Measurements from ENCODE around the gene ADAMTS20.
"Not testable (repeated sequence)": the region's sequence is repeated elsewhere in the genome, so short reads cannot be mapped to it uniquely, and the experiment has no call there.

The ADAMTS20 gene

GRCh38 chr12:43551971-43552559 is at the start of gene ADAMTS20:
Gene ADAMTS20, minus strand, starts transcription at chr12:43552203. Its CDS starts 282 bp downstream, at chr12:43551921.
- DNase-seq: no peak

GRCh38 chr12:43599708-43600107 is 47.7 kb upstream of the ADAMTS20 start:
- DNase-seq: no peak

GRCh38 chr12:43599066-43599465 is 47.1 kb upstream of the ADAMTS20 start:
- DNase-seq: no peak

GRCh38 chr12:43590307-43590706 is 38.3 kb upstream of the ADAMTS20 start:
- DNase-seq: no peak

- DNase-seq: no peak
Measured at GRCh38 chr12:43586646-43587245, 34.7 kb upstream of the ADAMTS20 start.

GRCh38 chr12:43585676-43586075 is 33.7 kb upstream of the ADAMTS20 start:
- no peak for DNase-seq

- no peak for DNase-seq
Measured at GRCh38 chr12:43580601-43581000, 28.6 kb upstream of the ADAMTS20 start.

GRCh38 chr12:43579206-43579605 is 27.2 kb upstream of the ADAMTS20 start:
- DNase-seq: no peak

GRCh38 chr12:43578782-43579181 is 26.8 kb upstream of the ADAMTS20 start:
- DNase-seq: no peak

GRCh38 chr12:43577381-43577780 is 25.4 kb upstream of the ADAMTS20 start:
- DNase-seq: no peak

- DNase-seq: no peak
Measured at GRCh38 chr12:43576162-43576561, 24.2 kb upstream of the ADAMTS20 start.

- no peak for DNase-seq
Measured at GRCh38 chr12:43571885-43572284, 19.9 kb upstream of the ADAMTS20 start.

- no peak for DNase-seq
Measured at GRCh38 chr12:43556057-43556456, 4.1 kb upstream of the ADAMTS20 start.

GRCh38 chr12:43551279-43551970 is 578 bp downstream of the ADAMTS20 start:
- DNase-seq: no peak

- DNase-seq: no peak
Measured at GRCh38 chr12:43550831-43551271, 1.2 kb downstream of the ADAMTS20 start.

- DNase-seq: no peak
Measured at GRCh38 chr12:43544703-43545102, 7.3 kb downstream of the ADAMTS20 start.

- no peak for DNase-seq
Measured at GRCh38 chr12:43540470-43540869, 11.5 kb downstream of the ADAMTS20 start.

GRCh38 chr12:43537675-43538074 is 14.3 kb downstream of the ADAMTS20 start:
- not testable (repeated sequence) for DNase-seq

- no peak for DNase-seq
Measured at GRCh38 chr12:43516045-43516444, 36.0 kb downstream of the ADAMTS20 start.

- no peak for DNase-seq
Measured at GRCh38 chr12:43501703-43502102, 50.3 kb downstream of the ADAMTS20 start.

- DNase-seq: no peak
Measured at GRCh38 chr12:43493261-43493797, 58.7 kb downstream of the ADAMTS20 start.

- DNase-seq: no peak
Measured at GRCh38 chr12:43482311-43483085, 69.5 kb downstream of the ADAMTS20 start.

- DNase-seq: no peak
Measured at GRCh38 chr12:43480591-43480990, 71.4 kb downstream of the ADAMTS20 start.

Data from stimulated activated naive CD4-positive, alpha-beta T cell treated with Interleukin-2 at 50 U/mL for 16 hours (primary cell).